GM18519 (cell line): ENCODE measurements around the gene EXOC6.
"Not testable (repeated sequence)": the region's sequence is repeated elsewhere in the genome, so short reads cannot be mapped to it uniquely, and the experiment has no call there.

Source experiments
- ATAC-seq: cut with Tn5 transposase; IDR thresholded peaks from one replicate; pipeline ENCODE4 v1.9.1; 2021; ENCODE audit warnings: mild to moderate bottlenecking, moderate library complexity; ENCODE audit not compliant: unreplicated experiment, low FRiP score

The EXOC6 gene

DNA sequence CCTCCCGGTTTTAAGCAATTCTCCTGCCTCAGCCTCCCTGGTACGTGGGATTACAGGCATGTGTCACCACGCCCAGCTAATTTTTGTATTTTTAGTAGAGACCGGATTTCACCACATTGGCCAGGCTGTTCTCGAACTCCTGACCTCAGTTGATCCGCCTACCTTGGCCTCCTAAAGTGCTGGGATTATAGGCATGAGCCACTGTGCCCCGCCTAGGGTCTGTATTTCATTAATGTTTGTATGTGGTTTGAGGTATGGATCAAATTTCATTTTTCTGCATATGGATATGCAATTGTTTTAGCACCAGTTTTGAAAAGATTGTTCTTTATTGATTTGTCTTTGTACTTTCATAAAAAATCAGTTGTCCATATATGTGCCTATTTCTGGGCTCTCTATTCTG, 251.3 kb downstream of the EXOC6 start:
- ATAC-seq, result no peak

DNA sequence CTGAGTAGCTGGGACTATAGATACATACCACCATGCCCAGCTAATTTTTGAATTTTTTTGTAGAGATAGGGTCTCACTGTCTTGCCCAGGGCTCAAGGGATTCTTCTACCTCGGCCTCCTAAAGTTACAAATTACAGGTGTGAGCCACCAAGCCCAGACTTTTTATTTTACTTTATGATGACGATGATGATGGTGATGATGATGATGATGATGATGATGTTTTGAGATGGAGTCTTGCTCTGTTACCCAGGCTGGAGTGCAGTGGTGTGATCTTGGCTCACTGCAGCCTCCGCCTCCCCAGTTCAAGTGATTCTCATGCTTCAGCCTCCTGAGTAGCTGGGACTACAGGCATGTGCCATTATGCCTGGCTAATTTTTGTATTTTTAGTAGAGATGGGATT, 252.8 kb downstream of the EXOC6 start:
- not testable (repeated sequence) for ATAC-seq

DNA sequence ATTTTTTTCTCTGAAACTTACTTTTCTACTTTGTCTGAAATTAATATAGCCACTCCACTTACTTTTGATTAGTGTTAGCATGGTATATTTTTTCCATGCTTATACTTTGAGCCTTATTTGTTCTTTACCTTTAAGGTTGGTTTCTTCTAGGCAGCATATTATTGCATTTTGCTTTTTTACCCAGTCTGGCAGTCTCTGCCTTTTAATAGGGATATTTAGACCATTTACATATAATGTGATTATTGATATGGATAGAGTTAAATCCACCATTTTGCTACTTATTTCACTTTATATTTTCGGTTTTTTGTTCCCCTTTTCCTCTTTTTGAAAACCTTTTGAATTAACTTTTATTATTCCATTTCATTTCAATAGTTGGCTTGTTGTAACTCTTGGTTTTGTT, 255.6 kb downstream of the EXOC6 start:
- no peak for ATAC-seq

DNA sequence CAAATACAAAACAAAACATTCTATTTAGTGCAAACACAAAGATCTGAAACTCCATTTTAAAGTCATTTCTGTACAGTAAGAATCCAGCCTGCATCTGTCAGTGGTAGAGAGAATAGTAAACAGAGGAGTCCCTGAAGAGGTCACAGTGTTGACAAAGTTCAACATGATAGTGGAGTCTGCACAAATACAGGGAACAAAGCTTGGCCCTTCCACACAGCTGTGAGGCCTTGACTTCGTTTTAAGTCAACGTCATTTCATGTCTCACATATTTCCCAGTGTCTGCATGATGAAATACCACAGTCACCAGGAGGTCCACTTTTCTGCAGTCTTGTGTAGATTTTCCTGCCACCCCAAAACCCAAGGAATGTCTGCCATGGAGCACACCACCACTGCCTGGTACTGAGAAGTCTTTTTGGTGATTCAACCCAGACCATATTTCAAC, 258.3 kb downstream of the EXOC6 start:
- no peak for ATAC-seq
